Medulla oblongata (tissue), 1 donor: ENCODE measurements around the gene CASK.

Experiments
- DNase-seq: peaks from one replicate; pipeline ENCODE4 v3.0.0-alpha.2; 2015; ENCODE audit errors: extremely low spot score

The CASK gene

GRCh38 chrX:41473936-41474725 is 449.2 kb downstream of the CASK start:
- no peak for DNase-seq

- DNase-seq, result no peak
Measured at GRCh38 chrX:41472231-41472815, 451.0 kb downstream of the CASK start.

- DNase-seq, result no peak
Measured at GRCh38 chrX:41471786-41472185, 451.6 kb downstream of the CASK start.

GRCh38 chrX:41470706-41471105 is 452.6 kb downstream of the CASK start:
- no peak for DNase-seq

GRCh38 chrX:41468647-41469323 is 454.6 kb downstream of the CASK start:
- no peak for DNase-seq
